OCI-LY3 (cell line): ENCODE data around the gene CCR7.

Experiments used
- H2AFZ ChIP-seq: fragments of 200-600, 300-600 bp; shearing (Covaris generic); 2 replicates; pipeline ENCODE4 v1.6.0; 2014; ENCODE audit warnings: antibody characterized with exemption, low read depth, low read length
- H3K27ac ChIP-seq: fragments of 200-600, 300-600 bp; sonication (generic); 2 replicates; pipeline ENCODE4 v1.5.1; 2014; ENCODE audit warnings: mild to moderate bottlenecking, low read length, moderate library complexity, mixed read lengths
- H3K27me3 ChIP-seq: fragments of 200-600, 300-600 bp; sonication (generic); 2 replicates; pipeline ENCODE4 v1.6.1; 2014; ENCODE audit warnings: low read depth, low read length, mixed read lengths
- H3K36me3 ChIP-seq: fragments of 200-600, 300-600 bp; sonication (generic); replicated peaks from 2 replicates; pipeline ENCODE3; 2014; ENCODE audit warnings: low read depth, low read length, mixed read lengths
- H3K4me1 ChIP-seq: fragments of 300-600, 200-600 bp; sonication (generic); 2 replicates; pipeline ENCODE4 v1.6.1; 2014; ENCODE audit warnings: low read length, mixed read lengths
- H3K4me2 ChIP-seq: fragments of 200-600, 300-600 bp; sonication (generic); 2 replicates; pipeline ENCODE4 v1.6.1; 2014; ENCODE audit warnings: low read length, mixed read lengths
- H3K4me3 ChIP-seq: fragments of 300-600, 200-600 bp; sonication (generic); 2 replicates; pipeline ENCODE4 v1.5.1; 2014; ENCODE audit warnings: antibody characterized with exemption, mild to moderate bottlenecking, low read length, moderate library complexity
- H3K79me2 ChIP-seq: fragments of 300-600, 200-600 bp; shearing (Covaris generic); 2 replicates; pipeline ENCODE4 v1.6.1; 2014; ENCODE audit warnings: mild to moderate bottlenecking, low read length, mixed read lengths
- H3K9ac ChIP-seq: fragments of 300-600, 200-600 bp; shearing (Covaris generic); 2 replicates; pipeline ENCODE4 v1.6.0; 2014; ENCODE audit warnings: mild to moderate bottlenecking, low read length, moderate library complexity
- H3K9me3 ChIP-seq: fragments of 200-600, 300-600 bp; shearing (Covaris generic); 2 replicates; pipeline ENCODE4 v1.6.1; 2014; ENCODE audit warnings: low read length, mixed read lengths; ENCODE audit not compliant: insufficient read depth
- H4K20me1 ChIP-seq: fragments of 200-600, 300-600 bp; sonication (generic); 2 replicates; pipeline ENCODE4 v1.6.1; 2016; ENCODE audit warnings: low read length, mixed read lengths; ENCODE audit not compliant: insufficient read depth
- CTCF ChIP-seq: fragments of 200-600, 300-600 bp; sonication (generic); IDR thresholded peaks from 2 replicates; pipeline ENCODE4 v1.5.1; 2014; ENCODE audit warnings: antibody characterized with exemption, low read length, low read depth
- EZH2phosphoT487 ChIP-seq: fragments of 200-600 bp; shearing (Covaris generic); IDR thresholded peaks from 2 replicates; pipeline ENCODE4 v1.6.1; 2018; ENCODE audit warnings: antibody characterized with exemption, mixed run types, low read depth

The CCR7 gene

GRCh38 chr17:40519089-40519775 is 46.0 kb downstream of the CCR7 start:
- H4K20me1 ChIP-seq: no peaks in the 10 kb centered on the region
- H3K4me2 ChIP-seq: no peak overlapping the region
- TF ChIP-seq CTCF: no peak
- TF ChIP-seq EZH2phosphoT487: no peak
- H2AFZ ChIP-seq: no peak overlapping the region
- H3K9me3 ChIP-seq: no peaks in the 10 kb centered on the region
- H3K9ac ChIP-seq: no peak overlapping the region
- H3K4me1 ChIP-seq: peaks cover 12% of the 10 kb centered on the region
- no peaks in the 10 kb centered on the region for H3K79me2 ChIP-seq
- peaks cover 6% of the 10 kb centered on the region; the same call in 1 of the 2 replicates for H3K27me3 ChIP-seq
- H3K36me3 ChIP-seq: no peaks in the 10 kb centered on the region
- no peak overlapping the region for H3K27ac ChIP-seq
- no peak overlapping the region for H3K4me3 ChIP-seq

DNA sequence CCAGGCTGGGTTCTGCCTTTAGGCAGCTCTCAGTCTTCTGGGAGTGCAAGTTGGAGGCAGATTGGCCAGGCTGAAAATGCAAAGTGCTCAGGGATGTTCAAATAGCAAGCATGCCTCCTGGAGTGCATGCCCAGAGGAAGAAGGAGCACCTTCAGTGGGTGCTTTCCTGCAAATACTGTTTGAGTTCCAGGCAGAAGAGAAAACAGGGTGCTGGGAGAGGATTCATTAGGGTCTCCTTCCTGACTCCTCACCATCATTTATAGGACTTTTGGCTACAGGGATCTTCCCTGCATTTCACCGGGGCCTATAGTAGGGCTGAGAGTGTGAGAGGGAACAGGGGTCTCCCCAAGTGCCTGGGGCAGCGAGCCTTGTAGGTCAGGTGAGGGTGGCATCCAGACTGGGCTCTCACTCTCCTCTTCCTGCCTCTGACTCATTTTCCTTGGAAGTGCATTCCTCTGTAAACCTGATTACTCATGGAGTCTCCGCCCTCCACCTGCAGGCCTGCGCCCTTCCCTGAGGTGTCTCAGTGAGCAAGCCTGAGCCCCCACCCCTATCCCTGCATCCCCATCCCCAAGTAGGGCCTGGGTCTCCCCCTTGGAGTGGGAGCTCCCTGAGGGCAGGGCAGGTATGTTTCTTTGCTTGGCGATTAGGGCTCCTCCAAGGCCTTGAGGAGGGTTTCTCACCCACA is 46.7 kb downstream of the CCR7 start:
- H3K4me1 ChIP-seq: peaks cover 12% of the 10 kb centered on the region
- H4K20me1 ChIP-seq: no peaks in the 10 kb centered on the region
- no peak overlapping the region for H3K4me3 ChIP-seq
- peaks cover 2% of the 10 kb centered on the region; the same call in 1 of the 2 replicates for H3K27me3 ChIP-seq
- no peaks in the 10 kb centered on the region for H3K36me3 ChIP-seq
- H2AFZ ChIP-seq: no peak overlapping the region
- no peaks in the 10 kb centered on the region for H3K9me3 ChIP-seq
- no peaks in the 10 kb centered on the region for H3K79me2 ChIP-seq
- no peak overlapping the region for H3K27ac ChIP-seq
- TF ChIP-seq CTCF (no peak), EZH2phosphoT487 (no peak)
- no peak overlapping the region for H3K9ac ChIP-seq
- H3K4me2 ChIP-seq: no peak overlapping the region

- Histone ChIP-seq H3K4me2 (no peak overlapping the region), H3K4me1 (peaks cover 12% of the 10 kb centered on the region)
Measured at GRCh38 chr17:40517981-40518380, 47.3 kb downstream of the CCR7 start.

More at GRCh38 chr17:40517981-40518380, 47.3 kb downstream of the CCR7 start:
- no peak overlapping the region for H2AFZ ChIP-seq
- no peak overlapping the region for H3K27ac ChIP-seq
- no peaks in the 10 kb centered on the region for H3K9me3 ChIP-seq
- no peak for TF ChIP-seq EZH2phosphoT487
- no peak for TF ChIP-seq CTCF
- no peak overlapping the region for H3K9ac ChIP-seq
- no peak overlapping the region for H3K4me3 ChIP-seq
- H3K27me3 ChIP-seq: peaks cover 2% of the 10 kb centered on the region; the same call in 1 of the 2 replicates
- H3K79me2 ChIP-seq: no peaks in the 10 kb centered on the region
- no peaks in the 10 kb centered on the region for H4K20me1 ChIP-seq
- H3K36me3 ChIP-seq: no peaks in the 10 kb centered on the region
